Left ventricle myocardium inferior (tissue), 1 donor: Measurements from ENCODE around the gene MYO10. TPM values are rescaled to one million over a fixed set of nuclear protein-coding genes. Genes with fewer than 3 reads are reported as not detected.
A peak's percentile ranks its signal among the peaks of the same experiment; 100 is the strongest.

Experiments used
- DNase-seq: peaks from one replicate; pipeline ENCODE4 v3.0.0-alpha.2; 2020
- H3K27ac ChIP-seq: fragments of 200-600 bp; replicated peaks from 2 replicates; pipeline ENCODE4 v1.8.0; 2021
- H3K27me3 ChIP-seq: fragments of 200-600 bp; 2 replicates; pipeline ENCODE4 v1.8.0; 2021; ENCODE audit warnings: low read depth
- H3K36me3 ChIP-seq: fragments of 200-600 bp; 2 replicates; pipeline ENCODE4 v1.8.0; 2021
- H3K4me1 ChIP-seq: fragments of 200-600 bp; 2 replicates; pipeline ENCODE4 v1.8.0; 2021
- H3K4me3 ChIP-seq: fragments of 200-600 bp; 2 replicates; pipeline ENCODE4 v1.8.0; 2021; ENCODE audit warnings: mild to moderate bottlenecking, moderate library complexity
- H3K9me3 ChIP-seq: fragments of 200-600 bp; replicated peaks from 2 replicates; pipeline ENCODE4 v1.8.0; 2021
- intact Hi-C: fragments of 100-400 bp; cut with micrococcal nuclease; formaldehyde crosslinking; loops from one replicate; pipeline ENCODE4 v1.11.0; 2022
- total RNA-seq: library from RNA; stranded (reverse); fragmentation: NEBNext Ultra II Directional; extraction: Animal tissue kit (Norgen Biotek cat#: 25700); gene quantifications from one replicate; pipeline ENCODE4 v1.2.1, GENCODE V29; 2021
- TF ChIP-seq, protein P1 (sequence below): fragments of 200-600 bp; IDR thresholded peaks from 2 replicates; pipeline ENCODE4 v1.8.0; 2021; ENCODE audit warnings: antibody characterized with exemption, mild to moderate bottlenecking, borderline replicate concordance
- donor health status: DM: no; HTN: yes; CAD: no; lungs with severe emphysema.

Gene MYO10
- total RNA-seq, 1 donor from 2014 or later, result 5.0 TPM

DNA sequence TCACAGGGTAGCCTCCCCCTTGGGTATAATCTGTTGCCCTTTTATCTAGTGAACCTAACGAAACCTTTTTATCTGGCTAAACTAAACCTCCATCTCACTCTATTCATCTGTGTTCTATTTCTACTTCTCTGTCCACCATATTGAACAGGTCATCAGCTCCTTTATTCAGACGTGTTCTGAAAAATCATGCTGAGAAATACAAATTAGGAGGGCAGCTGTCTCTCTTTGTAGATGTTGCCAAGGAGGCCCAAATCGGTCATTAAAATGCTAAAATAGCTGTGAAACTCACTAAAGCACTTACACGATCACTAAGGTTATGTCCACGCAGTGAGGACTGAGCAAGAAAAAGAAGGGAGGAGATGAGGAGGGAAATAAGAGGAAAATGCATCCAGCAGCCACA is 203.7 kb downstream of the MYO10 start:
- DNase-seq, result no peak
- H3K27me3 ChIP-seq, result no peaks in the 10 kb centered on the region
- TF ChIP-seq, protein P1, sequence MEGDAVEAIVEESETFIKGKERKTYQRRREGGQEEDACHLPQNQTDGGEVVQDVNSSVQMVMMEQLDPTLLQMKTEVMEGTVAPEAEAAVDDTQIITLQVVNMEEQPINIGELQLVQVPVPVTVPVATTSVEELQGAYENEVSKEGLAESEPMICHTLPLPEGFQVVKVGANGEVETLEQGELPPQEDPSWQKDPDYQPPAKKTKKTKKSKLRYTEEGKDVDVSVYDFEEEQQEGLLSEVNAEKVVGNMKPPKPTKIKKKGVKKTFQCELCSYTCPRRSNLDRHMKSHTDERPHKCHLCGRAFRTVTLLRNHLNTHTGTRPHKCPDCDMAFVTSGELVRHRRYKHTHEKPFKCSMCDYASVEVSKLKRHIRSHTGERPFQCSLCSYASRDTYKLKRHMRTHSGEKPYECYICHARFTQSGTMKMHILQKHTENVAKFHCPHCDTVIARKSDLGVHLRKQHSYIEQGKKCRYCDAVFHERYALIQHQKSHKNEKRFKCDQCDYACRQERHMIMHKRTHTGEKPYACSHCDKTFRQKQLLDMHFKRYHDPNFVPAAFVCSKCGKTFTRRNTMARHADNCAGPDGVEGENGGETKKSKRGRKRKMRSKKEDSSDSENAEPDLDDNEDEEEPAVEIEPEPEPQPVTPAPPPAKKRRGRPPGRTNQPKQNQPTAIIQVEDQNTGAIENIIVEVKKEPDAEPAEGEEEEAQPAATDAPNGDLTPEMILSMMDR, result no peak
- H3K36me3 ChIP-seq, result no peaks in the 10 kb centered on the region
- H3K4me1 ChIP-seq, result peaks cover 22% of the 10 kb centered on the region
- H3K9me3 ChIP-seq, result no peaks in the 10 kb centered on the region
- no peak overlapping the region for H3K4me3 ChIP-seq
- H3K27ac ChIP-seq, result no peak overlapping the region
- intact Hi-C loops, result no loop called here

DNA sequence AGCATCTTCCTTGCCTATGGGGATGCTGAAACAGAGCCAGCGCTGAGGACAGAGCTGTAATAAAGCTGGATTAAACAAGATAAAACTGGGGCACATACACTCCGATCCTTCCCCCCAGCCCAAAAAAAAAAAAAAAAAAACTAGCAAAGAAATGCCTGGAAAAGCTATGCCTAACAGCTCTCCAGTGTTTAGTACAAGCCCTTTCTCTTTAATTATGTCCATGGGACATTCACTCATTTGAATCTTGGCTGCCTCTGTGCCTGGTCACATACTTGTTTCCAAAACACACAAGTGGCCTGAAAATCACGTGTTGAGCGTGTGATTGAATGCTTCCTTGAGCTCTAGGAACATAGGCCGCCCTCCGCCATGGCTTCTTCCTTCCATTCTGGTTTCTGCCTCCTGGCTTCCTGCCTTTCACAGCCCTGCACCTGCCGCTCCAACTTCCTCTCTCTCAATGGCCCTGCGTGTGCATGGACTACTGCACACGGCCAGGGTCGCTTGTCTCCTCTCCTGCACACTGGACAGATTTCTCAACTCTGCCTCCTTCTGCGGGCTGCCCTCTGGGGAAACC is 208.2 kb downstream of the MYO10 start:
- no peak for DNase-seq
- TF ChIP-seq, protein P1, result no peak

DNA sequence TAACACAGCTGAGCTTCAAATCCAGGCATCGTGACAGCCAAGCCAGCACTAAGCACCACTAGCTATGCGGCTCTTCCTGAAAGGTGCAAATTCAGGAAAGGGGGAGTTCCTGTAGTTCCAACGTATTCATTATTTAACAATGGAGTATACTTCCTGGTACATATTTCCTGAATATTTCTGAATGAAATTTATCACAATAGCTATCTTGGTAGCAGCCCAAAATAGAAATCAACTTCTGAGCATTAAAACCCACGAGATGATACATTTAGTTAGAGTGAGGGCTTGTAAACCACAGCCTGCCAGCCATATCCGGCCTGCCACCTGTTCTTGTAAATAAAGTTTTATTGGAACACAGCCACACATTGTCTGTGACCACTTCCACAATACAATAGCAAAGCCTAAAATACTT is 209.5 kb downstream of the MYO10 start:
- Histone ChIP-seq H3K4me1 (peaks cover 14% of the 10 kb centered on the region), H3K4me3 (no peak overlapping the region), H3K27ac (peak overlapping the region; percentile 18), H3K36me3 (no peaks in the 10 kb centered on the region), H3K27me3 (no peaks in the 10 kb centered on the region), H3K9me3 (no peaks in the 10 kb centered on the region)
- intact Hi-C loops, result no loop called here
- TF ChIP-seq, protein P1, result no peak
- no peak for DNase-seq

More for the DNA sequence above, 208.2 kb downstream of the MYO10 start:
- Histone ChIP-seq H3K36me3 (no peaks in the 10 kb centered on the region), H3K4me3 (no peak overlapping the region), H3K4me1 (peaks cover 14% of the 10 kb centered on the region), H3K27me3 (no peaks in the 10 kb centered on the region), H3K27ac (no peak overlapping the region), H3K9me3 (no peaks in the 10 kb centered on the region)
- intact Hi-C loops, result no loop called here

DNA sequence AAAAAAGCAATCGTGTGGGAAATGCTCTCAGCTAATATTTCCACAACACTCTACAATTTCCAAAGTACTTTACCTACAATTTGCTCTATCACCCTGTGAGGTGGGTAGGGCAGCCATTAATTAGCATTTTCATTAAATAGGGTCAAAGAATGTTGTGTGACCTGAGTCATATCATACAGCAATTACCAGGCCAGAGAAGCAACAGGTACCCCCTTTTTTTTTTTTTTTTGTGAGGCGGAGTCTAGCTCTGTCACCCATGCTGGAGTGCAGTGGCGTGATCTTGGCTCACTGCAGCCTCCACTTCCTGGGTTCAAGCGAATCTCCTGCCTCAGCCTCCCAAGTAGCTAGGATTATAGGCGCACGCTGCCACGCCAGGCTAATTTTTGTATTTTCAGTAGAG is 210.5 kb downstream of the MYO10 start:
- H3K4me3 ChIP-seq, result no peak overlapping the region
- TF ChIP-seq, protein P1, result no peak

DNA sequence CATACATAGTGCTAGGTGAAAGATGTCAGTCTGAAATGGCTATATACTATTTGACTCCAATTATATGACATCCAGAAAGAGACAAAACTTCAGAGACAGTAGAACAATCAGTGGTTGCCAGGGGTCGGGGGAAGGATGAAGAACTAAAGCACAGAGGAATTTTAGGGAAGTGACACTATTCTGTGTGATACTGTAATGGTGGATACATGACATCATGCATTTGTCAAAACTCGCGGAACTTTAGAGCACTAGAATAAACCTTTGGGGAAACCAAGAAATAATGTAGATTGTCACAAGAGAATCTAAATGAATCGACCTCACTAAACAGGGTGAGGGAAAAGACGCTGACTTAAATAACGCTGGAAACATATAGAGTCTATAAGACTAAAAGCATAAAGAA is 212.3 kb downstream of the MYO10 start:
- H3K36me3 ChIP-seq, result no peaks in the 10 kb centered on the region
- H3K27me3 ChIP-seq, result no peaks in the 10 kb centered on the region
- TF ChIP-seq, protein P1, result no peak

More for the DNA sequence above, 210.5 kb downstream of the MYO10 start:
- H3K4me1 ChIP-seq, result peaks cover 14% of the 10 kb centered on the region
- H3K36me3 ChIP-seq, result no peaks in the 10 kb centered on the region
- intact Hi-C loops, result no loop called here
- no peaks in the 10 kb centered on the region for H3K27me3 ChIP-seq
- no peak overlapping the region for H3K27ac ChIP-seq
- no peaks in the 10 kb centered on the region for H3K9me3 ChIP-seq
- DNase-seq, result no peak

More for the DNA sequence above, 212.3 kb downstream of the MYO10 start:
- intact Hi-C loops, result no loop called here
- H3K4me3 ChIP-seq, result no peak overlapping the region
- H3K27ac ChIP-seq, result no peak overlapping the region
- no peak for DNase-seq
- no peaks in the 10 kb centered on the region for H3K9me3 ChIP-seq
- H3K4me1 ChIP-seq, result peaks cover 14% of the 10 kb centered on the region
